OCI-LY3 (cell line): ENCODE data around the gene MINK1.

Source experiments
- CTCF ChIP-seq: fragments of 200-600, 300-600 bp; sonication (generic); IDR thresholded peaks from 2 replicates; pipeline ENCODE4 v1.5.1; 2014; ENCODE audit warnings: antibody characterized with exemption, low read length, low read depth
- EZH2phosphoT487 ChIP-seq: fragments of 200-600 bp; shearing (Covaris generic); IDR thresholded peaks from 2 replicates; pipeline ENCODE4 v1.6.1; 2018; ENCODE audit warnings: antibody characterized with exemption, mixed run types, low read depth

- no peak for TF ChIP-seq EZH2phosphoT487
- TF ChIP-seq CTCF: no peak
Observed at GRCh38 chr17:4788159-4788806, 44.9 kb upstream of the MINK1 start.
